ENCODE data around the gene MPZL2.

DNA sequence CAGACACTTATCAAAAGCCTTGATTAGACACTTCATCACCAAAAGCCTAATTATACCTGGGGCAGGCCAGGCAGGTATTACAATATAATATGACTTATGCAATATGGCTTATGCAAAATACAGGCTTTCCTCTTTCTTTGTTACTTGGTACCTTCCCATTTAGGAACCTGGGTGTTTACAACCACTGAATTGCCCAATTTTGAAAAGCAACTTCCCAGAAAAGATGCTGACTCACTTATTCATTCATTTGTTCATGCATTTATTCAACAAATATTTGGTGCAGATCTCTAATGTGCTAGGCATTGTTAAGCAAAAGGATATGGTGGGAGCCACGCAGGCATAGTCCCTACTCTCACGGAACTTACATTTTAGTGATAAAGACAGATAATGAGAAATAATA lies 25.7 kb downstream of the MPZL2 start:
- TF ChIP-seq, protein P1, sequence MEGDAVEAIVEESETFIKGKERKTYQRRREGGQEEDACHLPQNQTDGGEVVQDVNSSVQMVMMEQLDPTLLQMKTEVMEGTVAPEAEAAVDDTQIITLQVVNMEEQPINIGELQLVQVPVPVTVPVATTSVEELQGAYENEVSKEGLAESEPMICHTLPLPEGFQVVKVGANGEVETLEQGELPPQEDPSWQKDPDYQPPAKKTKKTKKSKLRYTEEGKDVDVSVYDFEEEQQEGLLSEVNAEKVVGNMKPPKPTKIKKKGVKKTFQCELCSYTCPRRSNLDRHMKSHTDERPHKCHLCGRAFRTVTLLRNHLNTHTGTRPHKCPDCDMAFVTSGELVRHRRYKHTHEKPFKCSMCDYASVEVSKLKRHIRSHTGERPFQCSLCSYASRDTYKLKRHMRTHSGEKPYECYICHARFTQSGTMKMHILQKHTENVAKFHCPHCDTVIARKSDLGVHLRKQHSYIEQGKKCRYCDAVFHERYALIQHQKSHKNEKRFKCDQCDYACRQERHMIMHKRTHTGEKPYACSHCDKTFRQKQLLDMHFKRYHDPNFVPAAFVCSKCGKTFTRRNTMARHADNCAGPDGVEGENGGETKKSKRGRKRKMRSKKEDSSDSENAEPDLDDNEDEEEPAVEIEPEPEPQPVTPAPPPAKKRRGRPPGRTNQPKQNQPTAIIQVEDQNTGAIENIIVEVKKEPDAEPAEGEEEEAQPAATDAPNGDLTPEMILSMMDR (IDR thresholded peaks at IDR 0.05; ENCODE audit: insufficient read depth, low read length), result no peak
- TF ChIP-seq GABPA (IDR thresholded peaks at IDR 0.05; ENCODE audit: low read depth), result no peak
- TF ChIP-seq POLR2AphosphoS5 (IDR thresholded peaks at IDR 0.05; ENCODE audit: low read depth), result no peak

All from HL-60 (cell line).